ENCODE results near the gene ZNF467.
A peak's percentile ranks its signal among the peaks of the same experiment; 100 is the strongest.

Gene ZNF467

GRCh38 chr7:149767068-149767467 is 6.3 kb downstream of the ZNF467 start:
- no peaks in the 10 kb centered on the region for H3K36me3 ChIP-seq (ENCODE audit: control insufficient read depth, insufficient read depth, low read length)
- no peak overlapping the region for H3K4me3 ChIP-seq (ENCODE audit: low read depth, low read length)
- H3K9ac ChIP-seq (ENCODE audit: low read depth, low read length) = no peak overlapping the region
- H3K27ac ChIP-seq (ENCODE audit: low read depth, low read length) = no peak overlapping the region
- no peaks in the 10 kb centered on the region for H3K9me3 ChIP-seq (ENCODE audit: control insufficient read depth, insufficient read depth, low read length)
- H3K4me1 ChIP-seq (ENCODE audit: control insufficient read depth, insufficient read depth, low read length) = peaks cover 9% of the 10 kb centered on the region; the same call in 1 of the 2 replicates
- H3K27me3 ChIP-seq (ENCODE audit: control insufficient read depth, insufficient read depth, low read length) = peaks cover 94% of the 10 kb centered on the region

DNA sequence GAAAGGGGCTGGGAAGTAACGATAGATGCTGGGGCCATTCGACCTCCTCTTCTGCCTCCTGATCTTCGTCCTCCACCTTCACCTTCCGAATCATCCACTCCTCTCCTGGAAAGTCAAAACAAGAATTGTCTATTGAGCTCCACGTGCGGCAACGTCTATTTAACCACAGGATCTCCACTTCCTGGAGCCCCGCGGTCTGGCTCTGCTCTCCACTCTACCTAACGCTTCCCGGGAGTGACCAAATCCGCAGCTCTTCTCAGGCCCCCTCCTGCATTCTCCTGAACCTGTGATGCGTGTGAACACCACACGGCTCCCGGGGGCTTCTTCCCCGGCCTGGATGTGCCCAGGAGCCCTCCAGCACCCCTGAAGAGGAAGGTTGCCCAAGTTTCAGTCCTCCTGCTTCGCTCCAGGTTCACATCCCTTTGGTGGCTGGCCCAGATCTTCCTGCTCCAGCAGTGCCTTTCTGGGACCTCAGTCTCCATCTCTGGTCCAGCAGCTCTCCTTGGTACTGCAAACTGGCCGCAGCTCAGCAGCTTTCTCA is 7.2 kb downstream of the ZNF467 start:
- Histone ChIP-seq H3K36me3 (ENCODE audit: control insufficient read depth, insufficient read depth, low read length) (no peaks in the 10 kb centered on the region), H3K4me3 (ENCODE audit: low read depth, low read length) (peak overlapping the region; percentile 54; the same call in 1 of the 2 replicates), H3K27me3 (ENCODE audit: control insufficient read depth, insufficient read depth, low read length) (peaks cover 100% of the 10 kb centered on the region), H3K27ac (ENCODE audit: low read depth, low read length) (no peak overlapping the region), H3K4me1 (ENCODE audit: control insufficient read depth, insufficient read depth, low read length) (peaks cover 9% of the 10 kb centered on the region; the same call in 1 of the 2 replicates), H3K9me3 (ENCODE audit: control insufficient read depth, insufficient read depth, low read length) (no peaks in the 10 kb centered on the region), H3K9ac (ENCODE audit: low read depth, low read length) (no peak overlapping the region)

DNA sequence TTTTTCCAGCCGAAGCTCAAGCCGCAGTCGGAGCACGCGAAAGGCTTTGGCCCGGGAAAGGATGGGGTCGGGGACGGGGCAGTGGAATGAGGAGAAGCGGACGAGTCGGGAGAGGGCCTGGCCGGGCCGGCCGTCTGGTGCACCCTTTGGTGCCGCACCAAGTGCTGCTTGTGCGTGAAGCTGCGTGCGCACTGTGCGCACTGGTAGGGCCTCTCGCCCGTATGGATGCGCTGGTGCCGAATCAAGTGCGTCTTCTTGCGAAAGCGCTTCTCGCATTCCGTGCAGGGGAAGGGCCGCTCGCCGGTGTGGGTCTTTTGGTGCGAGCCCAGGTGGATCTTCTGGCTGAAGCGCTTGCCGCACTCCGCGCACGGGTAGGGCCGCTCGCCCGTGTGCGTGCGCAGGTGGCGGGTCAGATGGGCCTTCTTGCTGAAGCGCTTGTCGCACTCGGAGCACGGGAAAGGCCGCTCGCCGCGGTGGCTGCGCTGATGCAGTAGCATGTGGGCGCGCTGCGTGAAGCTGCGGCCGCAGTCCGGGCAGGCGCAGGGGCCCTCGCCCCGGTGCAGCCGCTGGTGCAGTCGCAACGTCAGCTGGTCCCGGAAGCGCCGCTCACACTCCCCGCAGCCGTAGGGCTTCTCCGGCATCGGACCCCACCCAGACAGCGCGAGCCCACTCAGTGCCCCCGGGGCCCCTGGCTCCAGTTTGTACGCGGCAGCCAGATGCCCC is 7.8 kb downstream of the ZNF467 start:
- Histone ChIP-seq H3K36me3 (ENCODE audit: control insufficient read depth, insufficient read depth, low read length) (no peaks in the 10 kb centered on the region), H3K27ac (ENCODE audit: low read depth, low read length) (no peak overlapping the region), H3K4me3 (ENCODE audit: low read depth, low read length) (peak overlapping the region; percentile 54), H3K9me3 (ENCODE audit: control insufficient read depth, insufficient read depth, low read length) (no peaks in the 10 kb centered on the region), H3K4me1 (ENCODE audit: control insufficient read depth, insufficient read depth, low read length) (0 out of 2 replicates have a peak, but pooled peaks cover 5% of the 10 kb centered on the region), H3K9ac (ENCODE audit: low read depth, low read length) (no peak overlapping the region), H3K27me3 (ENCODE audit: control insufficient read depth, insufficient read depth, low read length) (peaks cover 100% of the 10 kb centered on the region)

GRCh38 chr7:149764481-149765398 is 8.6 kb downstream of the ZNF467 start:
- H3K4me3 ChIP-seq (ENCODE audit: low read depth, low read length) = peak overlapping the region; percentile 54
- H3K9ac ChIP-seq (ENCODE audit: low read depth, low read length) = no peak overlapping the region
- no peaks in the 10 kb centered on the region for H3K9me3 ChIP-seq (ENCODE audit: control insufficient read depth, insufficient read depth, low read length)
- H3K27me3 ChIP-seq (ENCODE audit: control insufficient read depth, insufficient read depth, low read length) = peaks cover 98% of the 10 kb centered on the region
- no peaks in the 10 kb centered on the region for H3K36me3 ChIP-seq (ENCODE audit: control insufficient read depth, insufficient read depth, low read length)
- 0 out of 2 replicates have a peak, but pooled peaks cover 5% of the 10 kb centered on the region for H3K4me1 ChIP-seq (ENCODE audit: control insufficient read depth, insufficient read depth, low read length)
- no peak overlapping the region for H3K27ac ChIP-seq (ENCODE audit: low read depth, low read length)

GRCh38 chr7:149763563-149764240 is 9.7 kb downstream of the ZNF467 start:
- Histone ChIP-seq H3K27me3 (ENCODE audit: control insufficient read depth, insufficient read depth, low read length) (peaks cover 96% of the 10 kb centered on the region), H3K9me3 (ENCODE audit: control insufficient read depth, insufficient read depth, low read length) (no peaks in the 10 kb centered on the region), H3K27ac (ENCODE audit: low read depth, low read length) (no peak overlapping the region)

GRCh38 chr7:149762610-149763009 is 10.8 kb downstream of the ZNF467 start:
- Histone ChIP-seq H3K4me1 (ENCODE audit: control insufficient read depth, insufficient read depth, low read length) (peaks cover 5% of the 10 kb centered on the region; the same call in 1 of the 2 replicates), H3K4me3 (ENCODE audit: low read depth, low read length) (no peak overlapping the region), H3K36me3 (ENCODE audit: control insufficient read depth, insufficient read depth, low read length) (no peaks in the 10 kb centered on the region), H3K9ac (ENCODE audit: low read depth, low read length) (no peak overlapping the region), H3K9me3 (ENCODE audit: control insufficient read depth, insufficient read depth, low read length) (no peaks in the 10 kb centered on the region), H3K27ac (ENCODE audit: low read depth, low read length) (no peak overlapping the region), H3K27me3 (ENCODE audit: control insufficient read depth, insufficient read depth, low read length) (peaks cover 85% of the 10 kb centered on the region)

More at GRCh38 chr7:149763563-149764240, 9.7 kb downstream of the ZNF467 start:
- Histone ChIP-seq H3K4me3 (ENCODE audit: low read depth, low read length) (no peak overlapping the region), H3K4me1 (ENCODE audit: control insufficient read depth, insufficient read depth, low read length) (peaks cover 5% of the 10 kb centered on the region; the same call in 1 of the 2 replicates), H3K36me3 (ENCODE audit: control insufficient read depth, insufficient read depth, low read length) (no peaks in the 10 kb centered on the region), H3K9ac (ENCODE audit: low read depth, low read length) (no peak overlapping the region)

- Histone ChIP-seq H3K4me1 (ENCODE audit: control insufficient read depth, insufficient read depth, low read length) (peaks cover 5% of the 10 kb centered on the region; the same call in 1 of the 2 replicates), H3K9me3 (ENCODE audit: control insufficient read depth, insufficient read depth, low read length) (no peaks in the 10 kb centered on the region), H3K36me3 (ENCODE audit: control insufficient read depth, insufficient read depth, low read length) (no peaks in the 10 kb centered on the region), H3K9ac (ENCODE audit: low read depth, low read length) (no peak overlapping the region), H3K27me3 (ENCODE audit: control insufficient read depth, insufficient read depth, low read length) (peaks cover 79% of the 10 kb centered on the region), H3K27ac (ENCODE audit: low read depth, low read length) (no peak overlapping the region), H3K4me3 (ENCODE audit: low read depth, low read length) (no peak overlapping the region)
These were observed 11.3 kb downstream of the ZNF467 start for GRCh38 chr7:149762089-149762488.

DNA sequence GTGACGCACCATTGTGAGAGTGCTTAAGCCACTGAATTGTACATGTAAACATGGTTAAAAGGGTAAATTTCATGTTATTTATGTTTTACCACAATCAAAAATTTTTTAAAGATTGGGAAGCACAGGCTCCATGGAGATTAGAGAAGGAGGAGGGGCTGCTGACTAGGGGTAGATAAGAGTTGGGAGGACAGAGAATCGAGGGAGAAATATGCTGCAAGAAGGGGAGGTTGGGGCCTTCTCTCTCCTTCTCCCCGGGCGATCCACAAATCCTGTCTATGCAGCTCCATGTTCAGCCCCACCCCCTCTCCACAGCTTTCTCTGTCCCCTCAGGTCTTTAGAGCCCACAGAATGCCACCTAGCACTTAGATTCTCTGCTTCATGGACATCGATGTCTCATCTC is 12.1 kb downstream of the ZNF467 start:
- H3K9ac ChIP-seq (ENCODE audit: low read depth, low read length) = no peak overlapping the region
- H3K27me3 ChIP-seq (ENCODE audit: control insufficient read depth, insufficient read depth, low read length) = peaks cover 72% of the 10 kb centered on the region

DNA sequence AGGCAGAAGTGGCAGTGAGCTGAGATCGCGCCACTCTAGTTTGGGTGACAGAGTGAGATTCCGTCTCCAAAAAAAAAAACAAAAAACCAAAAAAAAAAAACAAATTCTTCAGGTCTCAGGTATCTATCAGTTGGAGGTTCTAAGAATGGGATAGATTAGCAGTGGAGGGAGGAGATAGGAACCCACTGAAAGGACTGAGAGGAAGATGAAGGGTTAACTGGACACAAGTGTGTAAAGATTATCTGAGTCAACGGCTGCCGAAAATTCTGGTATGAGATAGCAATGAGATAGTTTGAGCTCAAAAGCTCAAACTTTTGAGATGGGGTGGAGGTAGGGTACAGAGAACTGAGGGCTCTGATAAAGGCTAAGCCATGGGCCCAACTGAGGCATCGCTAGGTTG is 12.8 kb downstream of the ZNF467 start:
- H3K27me3 ChIP-seq (ENCODE audit: control insufficient read depth, insufficient read depth, low read length) = peaks cover 70% of the 10 kb centered on the region
- no peaks in the 10 kb centered on the region for H3K9me3 ChIP-seq (ENCODE audit: control insufficient read depth, insufficient read depth, low read length)

More for the DNA sequence above, 12.1 kb downstream of the ZNF467 start:
- Histone ChIP-seq H3K9me3 (ENCODE audit: control insufficient read depth, insufficient read depth, low read length) (no peaks in the 10 kb centered on the region), H3K36me3 (ENCODE audit: control insufficient read depth, insufficient read depth, low read length) (no peaks in the 10 kb centered on the region), H3K27ac (ENCODE audit: low read depth, low read length) (no peak overlapping the region), H3K4me1 (ENCODE audit: control insufficient read depth, insufficient read depth, low read length) (peaks cover 5% of the 10 kb centered on the region; the same call in 1 of the 2 replicates), H3K4me3 (ENCODE audit: low read depth, low read length) (no peak overlapping the region)

DNA sequence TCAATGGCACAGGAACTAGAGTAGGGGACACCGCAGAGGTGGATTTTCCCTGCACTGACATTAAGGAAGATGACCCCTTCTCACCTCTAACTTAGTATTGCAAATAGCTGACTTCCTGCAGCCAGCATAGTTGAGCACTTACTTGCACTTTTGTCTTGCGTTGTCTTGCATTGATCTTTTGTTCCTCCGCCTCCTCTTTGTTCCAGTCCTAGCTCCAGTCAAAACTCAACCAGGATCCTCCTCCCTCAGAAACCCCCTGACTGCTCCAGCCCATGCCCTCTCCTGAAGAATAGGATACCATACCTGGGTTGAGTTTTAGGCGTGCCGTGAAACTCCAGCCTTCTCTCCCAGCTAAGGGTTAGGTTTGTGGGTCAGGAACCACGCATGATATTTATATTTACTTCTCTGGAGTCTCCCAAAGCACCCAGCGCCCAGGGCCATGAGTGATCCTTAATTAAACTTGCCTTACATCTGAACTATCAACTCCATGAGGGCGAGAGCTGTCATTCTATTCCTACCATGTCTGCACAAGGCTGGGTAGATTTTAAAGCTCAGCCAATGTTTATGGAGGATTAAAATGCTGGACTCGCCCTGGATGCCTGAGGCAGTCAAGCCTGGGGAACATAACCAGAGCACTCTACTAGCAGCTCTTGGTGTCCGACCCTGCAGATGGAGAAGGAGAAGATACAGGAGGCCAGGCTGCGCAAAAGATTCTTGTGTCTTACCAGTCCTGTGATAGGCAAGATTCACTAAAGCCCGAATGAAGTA is 14.1 kb downstream of the ZNF467 start:
- peaks cover 61% of the 10 kb centered on the region for H3K27me3 ChIP-seq (ENCODE audit: control insufficient read depth, insufficient read depth, low read length)

More for the DNA sequence above, 12.8 kb downstream of the ZNF467 start:
- Histone ChIP-seq H3K9ac (ENCODE audit: low read depth, low read length) (no peak overlapping the region), H3K27ac (ENCODE audit: low read depth, low read length) (no peak overlapping the region), H3K4me1 (ENCODE audit: control insufficient read depth, insufficient read depth, low read length) (peaks cover 5% of the 10 kb centered on the region; the same call in 1 of the 2 replicates), H3K36me3 (ENCODE audit: control insufficient read depth, insufficient read depth, low read length) (no peaks in the 10 kb centered on the region), H3K4me3 (ENCODE audit: low read depth, low read length) (no peak overlapping the region)

More for the DNA sequence above, 14.1 kb downstream of the ZNF467 start:
- Histone ChIP-seq H3K9me3 (ENCODE audit: control insufficient read depth, insufficient read depth, low read length) (no peaks in the 10 kb centered on the region), H3K27ac (ENCODE audit: low read depth, low read length) (no peak overlapping the region), H3K4me1 (ENCODE audit: control insufficient read depth, insufficient read depth, low read length) (no peaks in the 10 kb centered on the region; the same call in 1 of the 2 replicates), H3K36me3 (ENCODE audit: control insufficient read depth, insufficient read depth, low read length) (no peaks in the 10 kb centered on the region), H3K4me3 (ENCODE audit: low read depth, low read length) (no peak overlapping the region), H3K9ac (ENCODE audit: low read depth, low read length) (no peak overlapping the region)

Measured in HUES48 (cell line).